Osteocyte (in vitro differentiated cells): Measurements from ENCODE around the gene PDE3A. TPM values are rescaled to one million over a fixed set of nuclear protein-coding genes. Genes with fewer than 3 reads are reported as not detected.

Experiments
- DNase-seq: peaks from one replicate; pipeline ENCODE4 v3.0.0; 2021; ENCODE audit warnings: mixed read lengths; ENCODE audit not compliant: unreplicated experiment; ENCODE audit errors: extremely low spot score
- H3K27ac Mint-ChIP-seq: one replicate; pipeline ENCODE4 v1.8.0; 2021; ENCODE audit warnings: mild to moderate bottlenecking, mixed read lengths; ENCODE audit not compliant: unreplicated experiment
- H3K27me3 Mint-ChIP-seq: one replicate; pipeline ENCODE4 v1.8.0; 2021; ENCODE audit warnings: mixed read lengths; ENCODE audit not compliant: unreplicated experiment
- H3K36me3 Mint-ChIP-seq: one replicate; pipeline ENCODE4 v1.8.0; 2021; ENCODE audit warnings: mixed read lengths; ENCODE audit not compliant: unreplicated experiment
- H3K4me1 Mint-ChIP-seq: one replicate; pipeline ENCODE4 v1.8.0; 2021; ENCODE audit warnings: mixed read lengths; ENCODE audit not compliant: unreplicated experiment
- H3K4me3 Mint-ChIP-seq: one replicate; pipeline ENCODE4 v1.8.0; 2021; ENCODE audit warnings: mild to moderate bottlenecking, moderate library complexity, mixed read lengths; ENCODE audit not compliant: unreplicated experiment
- H3K9me3 Mint-ChIP-seq: one replicate; pipeline ENCODE4 v1.8.0; 2021; ENCODE audit warnings: mixed read lengths; ENCODE audit not compliant: unreplicated experiment
- total RNA-seq: library from RNA; stranded (reverse); gene quantifications from 2 replicates; pipeline ENCODE4 v1.2.1, GENCODE V29; 2021
- TF ChIP-seq, protein P1 (sequence below): fragments of 200-600 bp; sonication (generic); IDR thresholded peaks from 2 replicates; pipeline ENCODE4 v1.5.0; 2021; ENCODE audit warnings: antibody characterized with exemption, mild to moderate bottlenecking, moderate library complexity

Gene PDE3A
- total RNA-seq, 1 donor from 2014 or later: 27.8 TPM

DNA sequence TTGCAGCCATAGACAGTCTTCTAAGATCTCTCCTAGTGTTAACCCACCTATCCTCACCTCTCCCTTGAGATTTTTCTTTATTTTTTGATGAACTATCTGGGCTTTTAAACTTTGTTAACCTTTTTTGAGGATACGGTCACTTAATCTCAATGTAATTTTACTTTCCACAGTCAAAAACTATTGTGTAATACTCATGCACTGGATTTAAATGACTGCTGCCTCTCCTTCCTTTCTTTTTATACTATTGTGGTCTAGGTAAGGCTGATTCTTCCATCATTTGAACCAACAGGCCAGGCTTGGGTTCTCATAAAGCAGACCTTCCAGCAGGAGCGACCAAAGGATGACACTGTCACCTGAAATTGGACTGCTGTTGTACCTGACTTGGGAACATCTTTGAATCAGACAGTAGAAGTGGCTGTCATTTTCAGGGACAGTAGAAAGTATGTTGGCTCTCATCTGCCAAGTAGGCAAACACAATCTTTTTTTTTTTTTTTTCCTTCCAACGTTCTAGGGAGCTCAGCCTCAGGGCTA is 689 bp upstream of the PDE3A start:
- Mint-ChIP-seq H3K4me3 (peak overlapping the region; percentile 98), H3K9me3 (no peaks in the 10 kb centered on the region), H3K27me3 (no peaks in the 10 kb centered on the region), H3K27ac (peak overlapping the region; percentile 98), H3K36me3 (no peaks in the 10 kb centered on the region), H3K4me1 (peaks cover 30% of the 10 kb centered on the region)
- TF ChIP-seq, protein P1, sequence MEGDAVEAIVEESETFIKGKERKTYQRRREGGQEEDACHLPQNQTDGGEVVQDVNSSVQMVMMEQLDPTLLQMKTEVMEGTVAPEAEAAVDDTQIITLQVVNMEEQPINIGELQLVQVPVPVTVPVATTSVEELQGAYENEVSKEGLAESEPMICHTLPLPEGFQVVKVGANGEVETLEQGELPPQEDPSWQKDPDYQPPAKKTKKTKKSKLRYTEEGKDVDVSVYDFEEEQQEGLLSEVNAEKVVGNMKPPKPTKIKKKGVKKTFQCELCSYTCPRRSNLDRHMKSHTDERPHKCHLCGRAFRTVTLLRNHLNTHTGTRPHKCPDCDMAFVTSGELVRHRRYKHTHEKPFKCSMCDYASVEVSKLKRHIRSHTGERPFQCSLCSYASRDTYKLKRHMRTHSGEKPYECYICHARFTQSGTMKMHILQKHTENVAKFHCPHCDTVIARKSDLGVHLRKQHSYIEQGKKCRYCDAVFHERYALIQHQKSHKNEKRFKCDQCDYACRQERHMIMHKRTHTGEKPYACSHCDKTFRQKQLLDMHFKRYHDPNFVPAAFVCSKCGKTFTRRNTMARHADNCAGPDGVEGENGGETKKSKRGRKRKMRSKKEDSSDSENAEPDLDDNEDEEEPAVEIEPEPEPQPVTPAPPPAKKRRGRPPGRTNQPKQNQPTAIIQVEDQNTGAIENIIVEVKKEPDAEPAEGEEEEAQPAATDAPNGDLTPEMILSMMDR: no peak
- DNase-seq: no peak

DNA sequence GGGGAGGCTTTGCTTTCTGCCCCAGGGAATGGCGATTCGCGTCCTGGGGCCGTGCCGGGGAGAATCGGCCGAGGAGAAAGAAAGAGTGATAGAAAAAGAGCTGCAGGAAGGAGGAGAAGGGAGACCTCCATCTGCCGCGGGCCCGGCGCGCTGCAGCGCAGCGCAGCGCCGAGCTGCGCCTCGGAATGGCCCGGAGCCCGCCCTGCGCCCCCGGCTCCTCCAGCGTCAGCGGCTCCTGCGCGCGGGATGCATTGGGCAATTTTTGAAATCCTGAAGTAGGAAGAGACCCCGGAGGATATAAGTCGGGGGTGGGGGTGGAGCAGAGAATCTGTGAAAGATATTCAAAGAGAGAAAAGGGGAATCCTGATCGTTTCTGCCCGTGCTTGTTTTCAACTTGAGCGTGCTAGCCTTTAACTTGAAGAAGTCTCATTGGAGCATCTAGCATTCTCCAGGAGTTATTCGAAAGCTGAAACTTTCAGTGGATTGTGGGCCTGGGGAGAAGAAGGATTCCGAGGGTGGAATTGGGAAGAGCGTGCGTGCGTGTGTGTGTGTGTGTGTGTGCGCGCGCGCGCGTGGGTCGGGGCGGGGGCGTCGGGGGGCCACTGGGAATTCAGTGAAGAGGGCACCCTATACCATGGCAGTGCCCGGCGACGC is 441 bp downstream of the PDE3A start:
- Mint-ChIP-seq H3K9me3 (no peaks in the 10 kb centered on the region), H3K27ac (peak overlapping the region; percentile 98), H3K36me3 (no peaks in the 10 kb centered on the region), H3K27me3 (no peaks in the 10 kb centered on the region), H3K4me1 (peaks cover 41% of the 10 kb centered on the region), H3K4me3 (peak overlapping the region; percentile 98)
- peak; percentile 84 for DNase-seq
- TF ChIP-seq, protein P1: no peak

DNA sequence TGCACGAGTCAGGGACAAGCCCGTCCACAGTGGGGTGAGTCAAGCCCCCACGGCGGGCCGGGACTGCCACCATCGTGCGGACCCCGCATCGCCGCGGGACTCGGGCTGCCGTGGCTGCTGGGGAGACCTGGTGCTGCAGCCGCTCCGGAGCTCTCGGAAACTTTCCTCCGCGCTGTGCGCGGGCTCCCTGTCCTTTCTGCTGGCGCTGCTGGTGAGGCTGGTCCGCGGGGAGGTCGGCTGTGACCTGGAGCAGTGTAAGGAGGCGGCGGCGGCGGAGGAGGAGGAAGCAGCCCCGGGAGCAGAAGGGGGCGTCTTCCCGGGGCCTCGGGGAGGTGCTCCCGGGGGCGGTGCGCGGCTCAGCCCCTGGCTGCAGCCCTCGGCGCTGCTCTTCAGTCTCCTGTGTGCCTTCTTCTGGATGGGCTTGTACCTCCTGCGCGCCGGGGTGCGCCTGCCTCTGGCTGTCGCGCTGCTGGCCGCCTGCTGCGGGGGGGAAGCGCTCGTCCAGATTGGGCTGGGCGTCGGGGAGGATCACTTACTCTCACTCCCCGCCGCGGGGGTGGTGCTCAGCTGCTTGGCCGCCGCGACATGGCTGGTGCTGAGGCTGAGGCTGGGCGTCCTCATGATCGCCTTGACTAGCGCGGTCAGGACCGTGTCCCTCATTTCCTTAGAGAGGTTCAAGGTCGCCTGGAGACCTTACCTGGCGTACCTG is 1.1 kb downstream of the PDE3A start:
- H3K4me1 Mint-ChIP-seq: peaks cover 48% of the 10 kb centered on the region
- no peaks in the 10 kb centered on the region for H3K27me3 Mint-ChIP-seq
- H3K4me3 Mint-ChIP-seq: peak overlapping the region; percentile 98

DNA sequence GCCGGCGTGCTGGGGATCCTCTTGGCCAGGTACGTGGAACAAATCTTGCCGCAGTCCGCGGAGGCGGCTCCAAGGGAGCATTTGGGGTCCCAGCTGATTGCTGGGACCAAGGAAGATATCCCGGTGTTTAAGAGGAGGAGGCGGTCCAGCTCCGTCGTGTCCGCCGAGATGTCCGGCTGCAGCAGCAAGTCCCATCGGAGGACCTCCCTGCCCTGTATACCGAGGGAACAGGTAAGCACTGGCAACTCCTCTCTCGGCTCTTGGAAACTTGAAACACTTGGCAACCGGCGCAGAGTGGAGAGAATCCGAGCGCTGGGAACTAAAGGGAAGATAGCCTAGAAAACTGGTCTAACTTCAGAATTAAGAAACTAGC is 1.7 kb downstream of the PDE3A start:
- DNase-seq: peak; percentile 81
- H3K27ac Mint-ChIP-seq: peak overlapping the region; percentile 98
- no peaks in the 10 kb centered on the region for H3K9me3 Mint-ChIP-seq
- TF ChIP-seq, protein P1: no peak
- H3K4me1 Mint-ChIP-seq: peaks cover 53% of the 10 kb centered on the region
- no peaks in the 10 kb centered on the region for H3K27me3 Mint-ChIP-seq
- peaks cover 2% of the 10 kb centered on the region for H3K36me3 Mint-ChIP-seq
- peak overlapping the region; percentile 98 for H3K4me3 Mint-ChIP-seq

More for the DNA sequence above, 1.1 kb downstream of the PDE3A start:
- peak; percentile 91 for DNase-seq
- TF ChIP-seq, protein P1: peak; percentile 42
- Mint-ChIP-seq H3K36me3 (no peaks in the 10 kb centered on the region), H3K9me3 (no peaks in the 10 kb centered on the region), H3K27ac (peak overlapping the region; percentile 98)

DNA sequence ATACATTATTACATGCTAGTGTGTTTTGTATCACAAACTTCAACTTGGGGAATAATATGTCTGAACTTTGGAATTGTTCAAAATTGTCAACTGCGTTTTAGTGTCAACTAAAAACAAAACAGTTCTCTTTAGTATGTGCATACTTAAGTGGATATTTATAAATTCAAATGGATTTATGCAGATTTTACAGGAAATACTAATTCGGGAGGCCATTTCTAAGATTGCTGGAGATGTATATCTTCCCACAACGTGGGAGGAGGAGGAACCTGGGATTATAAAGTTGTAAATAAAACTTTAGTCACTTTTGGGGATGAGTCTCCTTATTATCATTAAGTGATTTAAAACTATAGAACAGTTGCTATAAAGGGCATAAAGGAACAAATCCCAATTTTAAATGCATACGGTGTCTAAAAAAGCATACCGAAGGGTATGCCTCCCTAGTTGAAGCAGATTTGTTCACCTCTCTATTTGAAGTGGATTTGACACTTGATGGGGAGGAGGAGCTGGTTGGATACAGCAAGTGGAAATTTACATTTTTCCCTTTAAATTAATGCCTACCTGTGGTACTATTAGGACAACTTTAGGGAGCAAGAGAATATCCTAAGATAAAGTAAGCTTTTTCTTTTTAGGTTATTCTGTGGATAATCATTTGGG is 2.7 kb downstream of the PDE3A start:
- TF ChIP-seq, protein P1: no peak
- no peak for DNase-seq
- H3K27me3 Mint-ChIP-seq: no peaks in the 10 kb centered on the region
- no peaks in the 10 kb centered on the region for H3K9me3 Mint-ChIP-seq
- H3K4me3 Mint-ChIP-seq: peak overlapping the region; percentile 98
- peaks cover 63% of the 10 kb centered on the region for H3K4me1 Mint-ChIP-seq
- peak overlapping the region; percentile 98 for H3K27ac Mint-ChIP-seq
- peaks cover 2% of the 10 kb centered on the region for H3K36me3 Mint-ChIP-seq
